Fibroblast of the aortic adventitia (primary cell): ENCODE results near the gene GTF2A2. TPM values are rescaled to one million over a fixed set of nuclear protein-coding genes. Genes with fewer than 3 reads are reported as not detected.
"Not testable (repeated sequence)": the region's sequence is repeated elsewhere in the genome, so short reads cannot be mapped to it uniquely, and the experiment has no call there.

Source experiments
- DNase-seq: peaks from one replicate; pipeline ENCODE4 v3.0.0-alpha.2; 2010; ENCODE audit warnings: low read depth
- H3K4me3 ChIP-seq: 2 replicates; pipeline ENCODE4 v1.5.1; 2011; ENCODE audit warnings: low read depth, mild to moderate bottlenecking, control low read depth, low read length, moderate library complexity
- total RNA-seq: library from RNA; depleted of rRNA; stranded (reverse); fragments of >200 nt; gene quantifications from 2 replicates; pipeline ENCODE4 v1.2.3, GENCODE V29; 2012; ENCODE audit warnings: low replicate concordance
- TF ChIP-seq, protein P1 (sequence below): IDR thresholded peaks from 2 replicates; pipeline ENCODE4 v1.5.1; 2011; ENCODE audit warnings: mild to moderate bottlenecking, low read length, control low read depth, inconsistent platforms; ENCODE audit not compliant: insufficient read depth

The GTF2A2 gene, protein sequence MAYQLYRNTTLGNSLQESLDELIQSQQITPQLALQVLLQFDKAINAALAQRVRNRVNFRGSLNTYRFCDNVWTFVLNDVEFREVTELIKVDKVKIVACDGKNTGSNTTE
- 16.4 and 38.5 TPM in 2 replicates for total RNA-seq

DNA sequence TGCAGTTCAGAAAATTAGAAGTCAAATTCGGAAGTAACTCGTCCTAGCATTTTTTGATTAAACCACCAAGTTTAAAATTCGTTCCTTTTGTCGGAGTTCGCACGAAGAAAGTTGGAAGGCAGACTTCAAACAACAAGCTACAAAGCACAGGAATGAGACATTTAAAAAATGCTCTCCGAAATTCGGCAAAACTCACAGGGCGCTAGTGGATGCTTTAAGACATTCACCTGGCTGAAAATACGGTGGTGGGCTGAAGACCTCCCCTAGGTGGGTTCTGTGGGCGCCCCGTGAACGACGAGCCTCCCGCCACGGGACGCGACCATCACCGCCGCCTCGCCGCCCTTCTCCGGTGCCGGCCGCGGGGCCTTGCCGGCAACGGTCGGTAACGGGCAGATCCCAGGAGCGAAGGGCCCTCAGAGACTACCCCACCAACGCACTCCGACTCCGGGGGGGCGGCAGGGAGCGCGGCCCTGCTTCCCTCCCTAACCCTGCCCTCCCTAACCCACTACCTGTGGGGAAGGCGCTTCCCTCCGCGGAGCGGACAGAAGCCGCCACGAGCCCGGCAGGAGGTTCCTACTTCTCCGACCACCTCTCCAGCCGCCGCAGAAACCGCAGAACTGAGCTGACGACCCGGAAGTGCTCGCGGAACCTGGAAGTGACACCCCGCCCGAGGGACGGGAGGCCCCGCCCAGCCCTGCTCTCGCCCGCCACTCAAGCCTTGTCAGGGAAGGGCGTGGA, at the start of gene GTF2A2:
GTF2A2 (minus strand) TSS at position 619 of the 738 bp plus-strand sequence. CDS start 5,238 bp downstream, outside the sequence.
- H3K4me3 ChIP-seq = peak within 1 kb of the TSS; percentile 83
- DNase-seq = peak; percentile 88
- TF ChIP-seq, protein P1, sequence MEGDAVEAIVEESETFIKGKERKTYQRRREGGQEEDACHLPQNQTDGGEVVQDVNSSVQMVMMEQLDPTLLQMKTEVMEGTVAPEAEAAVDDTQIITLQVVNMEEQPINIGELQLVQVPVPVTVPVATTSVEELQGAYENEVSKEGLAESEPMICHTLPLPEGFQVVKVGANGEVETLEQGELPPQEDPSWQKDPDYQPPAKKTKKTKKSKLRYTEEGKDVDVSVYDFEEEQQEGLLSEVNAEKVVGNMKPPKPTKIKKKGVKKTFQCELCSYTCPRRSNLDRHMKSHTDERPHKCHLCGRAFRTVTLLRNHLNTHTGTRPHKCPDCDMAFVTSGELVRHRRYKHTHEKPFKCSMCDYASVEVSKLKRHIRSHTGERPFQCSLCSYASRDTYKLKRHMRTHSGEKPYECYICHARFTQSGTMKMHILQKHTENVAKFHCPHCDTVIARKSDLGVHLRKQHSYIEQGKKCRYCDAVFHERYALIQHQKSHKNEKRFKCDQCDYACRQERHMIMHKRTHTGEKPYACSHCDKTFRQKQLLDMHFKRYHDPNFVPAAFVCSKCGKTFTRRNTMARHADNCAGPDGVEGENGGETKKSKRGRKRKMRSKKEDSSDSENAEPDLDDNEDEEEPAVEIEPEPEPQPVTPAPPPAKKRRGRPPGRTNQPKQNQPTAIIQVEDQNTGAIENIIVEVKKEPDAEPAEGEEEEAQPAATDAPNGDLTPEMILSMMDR = no peak

DNA sequence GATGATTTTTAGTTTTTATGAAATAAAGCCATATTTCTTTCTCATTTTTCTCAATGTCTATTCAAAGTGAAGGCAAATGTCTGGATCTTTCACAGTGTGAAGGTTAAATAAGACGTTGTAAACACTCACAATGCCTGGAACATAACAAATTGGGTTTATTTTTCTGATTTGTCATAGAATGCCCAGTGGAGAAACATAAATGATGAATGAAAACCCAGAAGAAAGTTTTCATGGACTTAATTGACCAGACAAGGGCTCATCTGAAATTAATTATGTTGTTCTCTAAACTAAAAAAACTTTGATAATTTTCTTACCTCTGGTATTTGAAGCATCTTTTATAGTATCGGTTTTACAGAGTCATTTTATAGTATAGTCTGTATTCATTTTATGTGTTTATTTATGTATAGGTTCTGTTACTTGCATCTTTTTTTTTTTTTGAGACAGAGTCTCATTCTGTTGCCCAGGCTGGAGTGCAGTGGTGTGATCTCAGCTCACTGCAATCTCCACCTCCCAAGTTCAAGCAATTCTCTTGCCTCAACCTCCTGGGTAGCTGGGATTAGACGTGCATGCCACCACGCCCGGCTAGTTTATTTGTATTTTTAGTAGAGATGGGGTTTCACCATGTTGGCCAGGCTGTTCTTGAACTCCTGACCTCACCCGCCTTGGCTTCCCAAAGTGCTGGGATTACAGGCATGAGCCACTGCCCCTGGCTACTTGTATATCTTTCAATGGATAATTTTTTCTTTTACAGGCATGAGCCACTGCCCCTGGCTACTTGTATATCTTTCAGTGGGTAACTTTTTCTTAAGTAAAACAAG, 46.9 kb upstream of the GTF2A2 start:
- no peak overlapping the region for H3K4me3 ChIP-seq
- TF ChIP-seq, protein P1 = no peak
- DNase-seq = no peak

DNA sequence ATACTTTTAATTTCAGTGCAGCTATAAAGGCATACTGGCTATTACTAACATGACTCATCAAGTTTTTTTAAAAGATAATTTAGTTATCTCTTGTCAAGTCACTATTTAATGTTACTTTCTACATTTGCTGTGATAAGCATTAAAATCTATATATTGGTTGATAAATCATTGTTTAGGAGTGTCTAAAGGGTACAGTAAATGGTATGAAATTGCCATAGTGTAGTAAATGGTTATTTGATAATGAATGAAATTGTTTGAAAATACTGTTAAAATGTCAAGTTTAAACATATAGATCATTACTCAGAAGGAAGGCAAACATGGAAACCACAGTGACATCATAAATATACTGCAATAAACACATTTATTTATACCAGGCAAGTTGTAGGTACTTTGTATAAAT, 45.0 kb upstream of the GTF2A2 start:
- DNase-seq = no peak
- TF ChIP-seq, protein P1 = no peak
- no peak overlapping the region for H3K4me3 ChIP-seq

DNA sequence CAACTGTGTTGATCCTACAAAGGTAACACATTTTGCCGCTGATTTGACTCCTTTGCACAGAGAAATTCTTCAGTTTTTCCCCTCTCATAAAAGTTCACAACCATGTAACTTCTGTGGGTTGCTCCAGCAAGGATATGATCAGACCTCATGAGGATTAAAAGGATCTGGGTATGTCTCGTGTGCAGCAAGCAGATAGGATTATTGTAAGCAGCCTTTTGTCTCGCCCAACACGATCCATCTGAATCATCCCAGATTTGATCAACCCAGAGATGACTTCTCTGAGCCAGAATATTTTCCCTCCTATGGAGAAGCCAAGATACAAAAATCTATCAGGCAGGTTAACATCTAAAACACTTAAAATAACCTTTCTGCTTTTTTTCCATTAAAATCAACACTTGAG, 44.6 kb upstream of the GTF2A2 start:
- H3K4me3 ChIP-seq = no peak overlapping the region
- TF ChIP-seq, protein P1 = no peak
- no peak for DNase-seq

DNA sequence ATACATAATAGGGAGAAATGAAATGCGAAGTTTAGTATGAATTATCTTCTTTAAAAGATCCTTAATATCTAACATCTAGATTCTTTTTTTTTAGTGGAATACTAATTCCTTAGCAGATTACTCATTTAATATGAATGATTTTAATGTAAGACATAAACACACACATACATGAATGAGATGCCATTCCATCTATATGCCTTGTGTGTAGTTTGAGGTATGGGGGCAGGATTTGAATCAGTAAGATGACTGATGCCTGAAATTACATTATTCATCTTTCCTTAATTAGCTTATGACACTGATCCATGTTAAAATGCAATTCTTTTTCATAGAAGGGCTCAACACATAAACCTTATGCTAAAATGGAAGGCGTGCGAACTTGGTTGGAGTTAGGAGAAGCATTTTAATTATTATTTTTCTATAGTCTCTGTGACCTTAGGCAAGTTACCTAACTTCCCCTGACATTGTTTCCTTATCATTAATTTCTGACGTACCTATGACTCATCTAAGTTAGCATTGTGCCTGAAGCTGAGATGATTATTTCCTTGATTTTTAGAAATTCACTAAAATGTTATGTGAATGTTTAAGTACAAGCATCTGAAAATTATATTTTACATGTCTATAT, 42.6 kb upstream of the GTF2A2 start:
- TF ChIP-seq, protein P1 = no peak
- DNase-seq = peak; percentile 64

DNA sequence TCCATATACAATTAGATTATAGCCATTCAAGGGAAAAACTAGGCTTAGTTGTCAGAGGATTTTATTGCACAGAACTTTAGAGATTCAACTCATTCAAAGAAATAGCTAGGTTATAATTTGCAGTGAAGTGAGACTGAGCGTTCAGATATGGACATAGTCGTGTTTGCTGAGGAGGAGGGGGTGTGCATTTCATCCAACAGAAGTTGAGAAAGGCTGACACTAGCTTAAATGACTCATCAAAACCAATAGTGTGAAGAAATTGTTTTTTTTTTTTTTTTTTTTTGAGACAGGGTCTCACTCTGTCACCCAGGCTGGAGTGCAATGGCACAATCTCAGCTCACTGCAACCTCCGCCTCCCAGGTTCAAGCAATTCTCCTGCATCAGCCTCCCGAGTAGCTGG, 40.8 kb upstream of the GTF2A2 start:
- not testable (repeated sequence) for H3K4me3 ChIP-seq

More for the DNA sequence above, 42.6 kb upstream of the GTF2A2 start:
- H3K4me3 ChIP-seq = no peak overlapping the region

More for the DNA sequence above, 40.8 kb upstream of the GTF2A2 start:
- DNase-seq = not testable (repeated sequence)
